BJ (cell line): Measurements from ENCODE around the gene ALDH3A1. TPM values are rescaled to one million over a fixed set of nuclear protein-coding genes. Genes with fewer than 3 reads are reported as not detected.

Source experiments
- CTCF ChIA-PET: fragments of 350-600 bp; formaldehyde crosslinking; extraction: SDS; loops from one replicate; lab custom pipeline; 2021; ENCODE audit warnings: antibody characterized with exemption, inconsistent platforms; lab: Yijun Ruan, JAX
- POLR2A ChIA-PET: fragments of 300-600 bp; sonication (Branson Sonifier 250); formaldehyde crosslinking; extraction: SDS; loops from one replicate; lab custom pipeline; 2021; ENCODE audit warnings: antibody characterized with exemption; lab: Charles Lee
- DNase-seq: peaks from one replicate; pipeline ENCODE4 v3.0.0-alpha.2; 2011; ENCODE audit warnings: low read depth
- H3K27me3 ChIP-seq: 2 replicates; pipeline ENCODE4 v1.6.0; 2011; ENCODE audit warnings: low read length; ENCODE audit not compliant: control insufficient read depth, insufficient read depth
- H3K36me3 ChIP-seq: 2 replicates; pipeline ENCODE4 v1.5.1; 2011; ENCODE audit warnings: low read length; ENCODE audit not compliant: control insufficient read depth, insufficient read depth
- H3K4me3 ChIP-seq: 2 replicates; pipeline ENCODE4 v1.5.1; 2011; ENCODE audit warnings: low read depth, mild to moderate bottlenecking, control low read depth, low read length
- CTCF ChIP-seq: IDR thresholded peaks from 2 replicates; pipeline ENCODE4 v1.5.1; 2011; ENCODE audit warnings: low read depth, mild to moderate bottlenecking, control low read depth, inconsistent platforms, low read length, moderate library complexity; ENCODE audit not compliant: insufficient read depth
- polyA plus RNA-seq: library from polyadenylated mRNA; depleted of rRNA; stranded (reverse); fragments of >200 nt; gene quantifications from 2 replicates; pipeline ENCODE4 v1.2.3, GENCODE V29; 2011

Gene ALDH3A1
- polyA plus RNA-seq, 1 experiment, result 0.20 TPM

DNA sequence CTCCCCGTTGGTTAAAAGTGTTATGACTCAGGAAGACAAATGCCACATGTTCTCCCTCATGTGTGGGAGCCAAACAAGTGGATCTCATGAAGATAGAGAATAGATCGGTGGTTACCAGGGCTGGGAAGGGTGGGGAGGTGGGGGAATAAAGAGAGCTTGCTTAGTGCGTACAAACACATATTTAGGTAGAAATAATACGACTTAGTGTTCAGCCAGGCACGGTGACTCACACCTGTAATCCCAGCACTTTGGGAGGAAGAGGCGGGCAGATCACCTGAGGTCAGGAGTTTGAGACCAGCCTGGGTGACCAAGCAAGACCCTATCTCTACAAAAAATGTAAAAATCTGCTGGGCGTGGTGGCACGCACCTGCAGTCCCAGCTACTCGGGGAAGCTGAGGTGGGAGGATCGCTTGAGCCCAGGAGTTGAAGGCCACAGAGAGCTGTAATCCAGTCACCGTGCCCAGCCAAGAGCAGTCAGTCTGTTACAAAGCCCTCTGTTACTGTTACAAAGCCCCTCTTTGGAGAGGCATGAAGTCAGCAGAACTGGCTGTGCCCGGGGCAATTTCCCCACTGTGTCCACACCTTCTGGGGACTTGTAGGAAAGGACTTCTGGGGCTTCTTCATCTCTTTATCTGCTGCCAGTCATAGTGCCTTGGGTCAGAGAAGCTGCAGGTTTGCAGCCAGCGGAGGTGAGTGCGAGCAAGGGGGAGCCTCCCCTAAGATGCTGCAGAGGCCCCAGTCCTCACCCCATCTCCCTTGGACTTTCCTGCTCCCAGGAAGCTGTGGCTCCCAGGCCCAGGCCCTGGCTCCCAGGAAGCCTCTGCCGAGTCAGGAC is 4.3 kb upstream of the ALDH3A1 start:
- TF ChIP-seq CTCF, result no peak
- Histone ChIP-seq H3K4me3 (no peak overlapping the region), H3K36me3 (no peaks in the 10 kb centered on the region), H3K27me3 (peaks cover 5% of the 10 kb centered on the region; the same call in 1 of the 2 replicates)
- ChIA-PET POLR2A (no interaction called here), CTCF (interaction anchor here (1.2 to 11.6 kb wide), 4 partner anchors 9 to 239 kb away, joined by 3 to 84 read pairs (median 20); no protein-coding TSS in a partner anchor)
- DNase-seq, result no peak

DNA sequence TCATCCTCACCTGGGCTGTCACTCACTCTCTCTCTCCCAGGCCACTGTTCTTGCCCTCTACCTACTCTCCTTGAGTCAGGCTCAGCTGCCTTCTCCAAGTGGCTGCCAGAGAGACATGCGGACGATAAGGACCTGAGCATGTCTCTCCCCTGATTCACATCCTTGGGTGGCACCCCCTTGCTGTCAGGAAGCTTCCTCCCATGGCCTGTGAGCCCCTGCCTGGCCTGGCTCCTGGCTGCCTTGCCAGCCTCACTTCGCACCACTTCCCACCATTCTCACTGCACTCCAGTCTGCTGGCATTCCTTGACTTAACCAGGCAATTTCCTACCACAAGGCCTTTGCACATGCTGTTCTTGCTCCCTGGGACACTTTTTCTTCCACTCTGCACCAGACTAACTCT is 2.7 kb upstream of the ALDH3A1 start:
- DNase-seq, result no peak
- Histone ChIP-seq H3K4me3 (no peak overlapping the region), H3K36me3 (no peaks in the 10 kb centered on the region), H3K27me3 (0 out of 2 replicates have a peak, but pooled peaks cover 6% of the 10 kb centered on the region)
- ChIA-PET POLR2A (no interaction called here), CTCF (interaction anchor here (1.2 to 11.6 kb wide), 2 partner anchors 13 to 237 kb away, joined by 5 to 84 read pairs; no protein-coding TSS in a partner anchor)
- no peak for TF ChIP-seq CTCF

- CTCF ChIA-PET, result interaction anchor here (11.6 kb wide), 1 partner anchor 14 kb away, joined by 84 read pairs; no protein-coding TSS in a partner anchor
- H3K27me3 ChIP-seq, result 0 out of 2 replicates have a peak, but pooled peaks cover 6% of the 10 kb centered on the region
- POLR2A ChIA-PET, result no interaction called here
- no peak overlapping the region for H3K4me3 ChIP-seq
- DNase-seq, result no peak
- TF ChIP-seq CTCF, result no peak
- H3K36me3 ChIP-seq, result no peaks in the 10 kb centered on the region
Observed at GRCh38 chr17:19750020-19750572, 2.0 kb upstream of the ALDH3A1 start.

DNA sequence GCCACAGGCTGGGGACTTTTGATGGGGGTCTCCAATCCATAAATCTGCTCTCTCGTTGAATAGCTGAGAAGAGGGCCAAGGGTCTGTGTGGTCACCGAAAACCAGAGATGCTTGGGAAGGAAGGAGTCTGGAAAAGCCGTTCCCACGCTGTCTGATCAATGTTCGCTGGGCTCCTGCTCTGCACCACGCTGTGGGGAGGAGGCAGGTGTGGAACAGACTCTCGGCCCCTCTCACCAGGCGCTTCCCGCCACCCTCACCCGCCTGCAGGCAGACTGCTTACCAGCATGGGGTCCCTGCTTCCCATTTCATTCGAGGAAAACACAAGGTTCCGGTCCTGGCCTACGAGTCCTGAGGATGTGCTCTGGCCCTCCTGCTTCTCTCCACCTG is 702 bp upstream of the ALDH3A1 start:
- CTCF ChIA-PET, result interaction anchor here (11.6 kb wide), 1 partner anchor 15 kb away, joined by 84 read pairs; no protein-coding TSS in a partner anchor
- no peaks in the 10 kb centered on the region for H3K36me3 ChIP-seq
- TF ChIP-seq CTCF, result no peak
- H3K4me3 ChIP-seq, result no peak overlapping the region
- POLR2A ChIA-PET, result no interaction called here
- no peak for DNase-seq
- H3K27me3 ChIP-seq, result 0 out of 2 replicates have a peak, but pooled peaks cover 6% of the 10 kb centered on the region

- H3K36me3 ChIP-seq, result no peaks in the 10 kb centered on the region
- H3K4me3 ChIP-seq, result no peak overlapping the region
- TF ChIP-seq CTCF, result no peak
- 0 out of 2 replicates have a peak, but pooled peaks cover 6% of the 10 kb centered on the region for H3K27me3 ChIP-seq
- ChIA-PET POLR2A (no interaction called here), CTCF (interaction anchor here (11.6 kb wide), 1 partner anchor 16 kb away, joined by 84 read pairs; no protein-coding TSS in a partner anchor)
- no peak for DNase-seq
Observed at GRCh38 chr17:19747159-19747719, 859 bp downstream of the ALDH3A1 start.
